Astrocyte (in vitro differentiated cells and primary cell): ENCODE measurements around the gene IFIT2.

ENCODE experiments used
- CTCF ChIP-seq: IDR thresholded peaks from 2 replicates; pipeline ENCODE4 v1.5.1; 2011; ENCODE audit warnings: low read depth, mild to moderate bottlenecking, inconsistent platforms, low read length, moderate library complexity; ENCODE audit not compliant: insufficient read depth
- EZH2 ChIP-seq: IDR thresholded peaks from 2 replicates; pipeline ENCODE4 v1.6.1; 2012; ENCODE audit warnings: mild to moderate bottlenecking, low read length, inconsistent platforms; ENCODE audit not compliant: insufficient read depth

GRCh38 chr10:89308266-89308665 is 6.4 kb downstream of the IFIT2 start:
- no peak for TF ChIP-seq EZH2
- no peak for TF ChIP-seq CTCF
